Ovary (tissue), 3 donors: Measurements from ENCODE around the gene GPR35.

Experiments
- EP300 ChIP-seq: sonication (generic); formaldehyde crosslinking; IDR thresholded peaks from one replicate; pipeline ENCODE4 v1.6.1; 2017; ENCODE audit warnings: antibody characterized with exemption
- POLR2A ChIP-seq: fragments of 450-650 bp; IDR thresholded peaks from one replicate; pipeline ENCODE4 v1.6.1; 2017; ENCODE audit warnings: antibody characterized with exemption, mild to moderate bottlenecking, moderate library complexity
- TF ChIP-seq, protein P1 (sequence below), 3 donors: fragments of 450-650 bp in 2 of 3; fragments of 200-600 bp in 1 of 3; IDR thresholded peaks; one replicate each; pipeline versions ENCODE4 v1.5.1 to v1.8.0; 2016 to 2022; ENCODE audit warnings: antibody characterized with exemption in 3 of 3, mild to moderate bottlenecking in 1 of 3
- donor health status: DM: no; HTN: no; CAD: no.

DNA sequence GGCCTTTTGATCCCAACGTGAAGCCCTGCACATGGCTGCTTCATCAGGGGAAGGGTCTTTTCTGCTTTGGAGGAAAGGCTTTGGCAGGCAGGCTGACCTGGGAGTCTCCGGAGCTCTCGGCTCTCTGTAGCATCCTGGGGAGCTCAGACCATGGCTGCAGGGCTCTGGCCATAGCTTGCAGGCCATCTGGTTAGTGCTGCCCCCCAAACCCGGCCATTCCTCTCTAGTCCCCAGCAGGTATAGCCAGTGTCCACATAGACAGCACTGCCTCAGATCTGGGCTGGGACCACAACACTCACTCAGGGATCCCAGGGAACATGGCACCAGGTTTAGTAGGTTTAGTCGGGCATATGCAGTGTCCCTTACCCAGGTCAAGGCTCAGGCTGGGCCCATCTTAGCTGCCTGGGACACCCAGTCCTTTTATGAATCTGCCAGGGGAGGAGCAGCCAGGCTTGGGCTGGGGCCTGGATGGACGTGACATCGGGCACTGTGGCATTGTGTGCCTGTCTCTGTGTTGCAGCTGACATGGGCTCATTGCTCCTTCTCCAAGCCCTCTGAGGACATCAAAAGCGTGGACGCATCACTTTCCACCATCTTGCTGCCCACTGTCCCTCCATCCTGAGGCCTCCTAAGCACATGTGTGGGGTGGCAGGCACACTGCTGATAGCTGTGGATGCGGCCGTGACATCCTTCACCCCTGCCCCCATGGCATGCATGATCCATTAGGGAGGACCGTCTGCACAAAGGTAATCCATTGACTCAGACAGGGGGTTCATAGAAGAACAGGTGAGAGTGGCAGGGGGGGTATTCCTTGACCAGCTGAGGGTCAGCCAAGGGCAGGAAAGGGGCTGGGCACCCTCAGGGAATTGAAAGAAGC lies 19.2 kb upstream of the GPR35 start:
- TF ChIP-seq, protein P1, sequence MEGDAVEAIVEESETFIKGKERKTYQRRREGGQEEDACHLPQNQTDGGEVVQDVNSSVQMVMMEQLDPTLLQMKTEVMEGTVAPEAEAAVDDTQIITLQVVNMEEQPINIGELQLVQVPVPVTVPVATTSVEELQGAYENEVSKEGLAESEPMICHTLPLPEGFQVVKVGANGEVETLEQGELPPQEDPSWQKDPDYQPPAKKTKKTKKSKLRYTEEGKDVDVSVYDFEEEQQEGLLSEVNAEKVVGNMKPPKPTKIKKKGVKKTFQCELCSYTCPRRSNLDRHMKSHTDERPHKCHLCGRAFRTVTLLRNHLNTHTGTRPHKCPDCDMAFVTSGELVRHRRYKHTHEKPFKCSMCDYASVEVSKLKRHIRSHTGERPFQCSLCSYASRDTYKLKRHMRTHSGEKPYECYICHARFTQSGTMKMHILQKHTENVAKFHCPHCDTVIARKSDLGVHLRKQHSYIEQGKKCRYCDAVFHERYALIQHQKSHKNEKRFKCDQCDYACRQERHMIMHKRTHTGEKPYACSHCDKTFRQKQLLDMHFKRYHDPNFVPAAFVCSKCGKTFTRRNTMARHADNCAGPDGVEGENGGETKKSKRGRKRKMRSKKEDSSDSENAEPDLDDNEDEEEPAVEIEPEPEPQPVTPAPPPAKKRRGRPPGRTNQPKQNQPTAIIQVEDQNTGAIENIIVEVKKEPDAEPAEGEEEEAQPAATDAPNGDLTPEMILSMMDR (IDR thresholded peaks at IDR 0.05) = no peak
- TF ChIP-seq POLR2A = no peak
- no peak for TF ChIP-seq EP300
